ENCODE data around the gene GRK3.
"Not testable (repeated sequence)": the region's sequence is repeated elsewhere in the genome, so short reads cannot be mapped to it uniquely, and the experiment has no call there.

The GRK3 gene

DNA sequence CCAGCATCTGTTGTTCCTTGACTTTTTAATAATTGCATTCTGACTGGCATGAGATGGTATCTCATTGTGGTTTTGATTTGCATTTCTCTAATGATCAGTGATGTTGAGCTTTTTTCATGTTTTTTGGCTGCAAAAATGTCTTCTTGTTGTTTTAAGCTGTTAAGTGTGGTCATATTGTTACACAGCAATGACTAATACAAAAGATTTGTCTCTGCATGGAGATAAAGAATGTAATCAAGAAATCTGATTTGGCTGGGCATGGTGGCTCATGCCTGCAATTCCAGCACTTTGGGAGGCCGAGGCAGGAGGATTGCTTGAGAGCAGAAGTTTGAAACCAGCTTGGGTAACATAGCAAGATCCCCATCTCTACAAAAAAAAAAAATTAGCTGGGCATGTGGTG, 12.1 kb upstream of the GRK3 start:
- DNase-seq = not testable (repeated sequence)

DNA sequence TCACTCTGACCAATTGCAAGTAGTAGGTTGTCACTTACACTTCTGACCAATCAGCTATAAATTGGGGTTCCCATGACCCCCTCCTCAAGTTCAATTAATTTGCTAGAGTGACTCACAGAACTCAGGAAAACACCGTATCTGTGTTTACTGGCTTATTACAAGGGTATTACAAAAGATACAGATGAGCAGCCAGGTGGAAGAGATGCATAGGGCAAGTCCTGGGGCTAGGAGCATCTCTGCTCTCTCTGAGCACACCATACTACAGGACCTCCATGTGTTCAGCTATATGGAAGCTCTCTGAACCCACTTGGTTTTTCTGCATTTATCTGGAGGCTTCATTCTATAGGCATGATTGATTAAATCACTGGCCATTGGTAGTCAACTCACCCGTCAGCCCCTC, 11.3 kb upstream of the GRK3 start:
- no peak for DNase-seq

DNA sequence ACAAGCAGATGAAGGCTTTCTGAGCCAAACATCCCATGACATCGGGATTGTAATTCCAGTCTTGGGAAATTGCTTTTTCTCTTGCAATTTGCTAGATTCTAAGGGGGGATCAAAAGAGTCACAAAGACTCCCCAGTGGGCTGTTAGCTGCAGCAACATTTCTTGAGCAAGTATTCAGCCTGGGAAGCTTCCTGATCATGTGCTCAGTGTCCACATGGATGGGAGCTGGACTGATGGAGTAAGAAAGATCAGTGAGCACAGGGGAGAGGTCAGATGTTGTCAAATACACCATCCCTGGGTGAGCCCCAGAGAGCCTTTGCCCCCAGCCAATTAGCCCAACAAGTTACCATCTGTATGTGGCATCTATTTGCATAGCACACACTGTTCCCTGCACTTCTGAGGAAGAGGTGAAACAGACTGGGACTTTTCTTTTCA, 10.2 kb upstream of the GRK3 start:
- no peak for DNase-seq

DNA sequence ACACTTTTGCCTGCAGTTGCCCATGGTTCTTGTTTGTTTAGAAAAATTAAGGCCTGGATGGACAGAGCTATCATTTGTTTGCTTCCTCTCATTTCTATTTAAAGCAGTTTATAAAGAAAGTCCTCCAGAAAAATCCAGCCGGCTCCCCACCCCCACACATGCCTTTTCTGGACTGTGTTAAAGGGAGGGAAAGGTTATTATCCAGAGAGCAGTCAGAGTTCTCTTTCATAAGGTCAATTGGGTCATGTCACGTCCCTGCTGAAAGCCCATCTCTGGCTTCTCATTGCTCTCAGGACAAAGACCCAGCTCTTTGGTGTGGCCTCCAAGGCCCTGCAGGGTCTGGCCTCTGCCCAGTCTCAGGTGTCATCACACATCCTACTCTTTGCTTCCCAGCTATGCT, 9.8 kb upstream of the GRK3 start:
- no peak for DNase-seq

DNA sequence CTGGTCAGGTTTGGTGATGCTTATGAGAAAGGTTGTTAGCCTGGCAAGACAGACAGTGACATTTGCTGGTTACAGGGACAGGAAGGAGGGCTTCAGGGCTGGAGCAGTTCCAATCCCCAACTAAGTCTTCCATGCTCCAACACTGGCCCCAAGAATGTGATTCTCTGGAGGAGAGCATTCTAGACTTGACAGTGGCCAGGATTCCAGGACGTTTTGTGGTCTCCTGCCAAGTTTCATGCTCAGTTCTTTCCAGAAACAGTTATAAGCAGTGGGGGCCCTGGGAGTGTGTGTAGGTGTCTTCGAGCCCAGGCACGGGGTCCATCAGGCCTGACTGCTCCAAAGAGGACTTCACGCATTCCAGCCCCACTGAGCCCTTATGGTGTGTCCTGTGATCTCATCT, 8.9 kb upstream of the GRK3 start:
- DNase-seq = no peak

DNA sequence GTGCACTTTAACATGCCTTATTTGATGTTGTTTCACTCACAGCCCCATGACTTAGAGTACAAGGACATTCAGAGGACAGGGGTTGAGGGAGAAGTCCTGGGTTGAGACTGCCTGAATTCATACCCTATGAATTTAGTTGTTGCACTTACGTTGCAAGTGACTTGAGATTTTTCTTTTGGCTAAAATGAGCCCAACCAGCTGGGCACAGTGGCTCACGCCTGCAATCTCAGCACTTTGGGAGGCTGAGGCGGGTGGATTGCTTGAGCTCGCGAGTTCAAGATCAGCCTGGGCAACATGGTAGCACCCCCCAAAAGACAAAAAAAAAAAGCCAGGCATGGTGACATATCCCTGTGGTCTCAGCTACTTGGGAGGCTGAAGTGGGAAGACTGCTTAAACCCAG, 7.3 kb upstream of the GRK3 start:
- DNase-seq = no peak

DNA sequence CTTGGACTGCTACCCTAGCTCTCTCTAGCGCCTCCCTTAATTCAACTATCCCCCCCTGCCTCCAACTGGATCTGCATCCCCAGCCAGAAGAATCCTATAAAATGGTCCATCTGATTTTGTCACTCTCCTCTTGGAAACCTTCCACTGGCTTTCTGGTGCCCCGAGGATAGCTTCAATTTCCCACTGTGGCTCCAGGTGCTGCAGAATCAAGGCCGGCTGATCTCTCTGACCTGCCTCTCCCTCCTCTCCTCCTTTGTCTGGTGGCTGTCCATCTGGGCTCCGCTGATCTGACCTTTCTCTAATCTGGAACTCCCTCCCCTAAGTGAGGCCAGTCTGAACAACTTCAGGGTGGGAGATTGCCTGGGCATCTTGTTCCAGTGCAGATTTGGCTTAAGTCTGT, 6.1 kb upstream of the GRK3 start:
- peak in 1 of 2 experiments; percentile 8 for DNase-seq

DNA sequence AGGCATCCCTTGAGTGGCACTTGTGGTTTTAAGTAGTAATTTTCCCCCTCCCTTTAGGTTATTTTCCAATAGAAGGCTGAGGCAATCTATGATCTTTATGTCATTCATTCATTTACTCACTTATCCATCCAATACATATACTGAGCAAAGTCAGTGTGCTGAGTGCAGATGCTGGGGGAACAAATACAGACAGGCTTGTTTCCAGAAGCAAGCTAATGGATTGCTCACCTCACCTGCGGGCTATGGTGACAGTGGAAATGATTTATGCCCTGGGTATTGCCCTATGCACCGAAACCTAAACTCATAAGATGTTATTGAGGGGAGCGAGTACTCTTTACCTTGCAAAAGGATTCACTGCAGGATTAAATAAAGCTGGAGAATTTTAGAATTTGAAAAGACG, 4.6 kb upstream of the GRK3 start:
- DNase-seq = not testable (repeated sequence)

DNA sequence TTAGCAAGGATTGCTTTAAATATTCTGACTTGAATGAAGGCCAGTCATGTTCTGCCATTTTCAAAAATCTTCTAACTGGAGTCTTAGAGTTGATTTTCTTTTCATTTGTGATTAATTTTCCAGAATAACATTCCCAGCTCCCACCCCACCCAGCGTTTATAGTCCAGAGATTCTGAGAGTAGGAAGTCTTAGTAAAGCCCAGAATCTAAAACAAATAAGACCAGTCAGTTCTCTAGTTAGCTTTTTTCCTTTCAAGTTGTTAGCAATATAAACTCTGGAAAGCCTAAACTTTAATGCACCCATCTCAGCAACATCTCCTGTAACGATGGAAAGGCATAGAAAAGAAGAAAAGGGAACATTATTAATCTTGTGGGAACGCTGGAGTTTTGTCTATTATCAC, 3.3 kb upstream of the GRK3 start:
- DNase-seq = not testable (repeated sequence)

DNA sequence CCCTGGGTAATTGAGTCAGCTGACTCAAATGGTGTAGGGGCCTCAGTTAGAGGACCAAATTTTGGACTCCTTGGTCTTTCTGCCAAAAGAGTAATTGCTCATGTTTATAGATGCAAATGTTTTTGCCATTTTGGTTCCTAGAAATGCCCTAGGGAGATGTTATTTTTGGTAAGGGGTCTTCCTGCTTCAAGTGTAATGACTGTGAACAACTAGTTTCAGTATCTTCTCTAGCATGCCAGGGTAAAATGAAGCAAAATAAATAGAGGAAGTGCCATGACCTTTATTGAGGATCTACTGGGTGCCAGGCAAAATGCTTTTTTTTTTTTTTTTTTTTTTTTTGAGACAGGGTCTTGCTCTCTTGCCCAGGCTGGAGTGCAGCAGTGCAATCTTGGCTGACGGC, 2.5 kb upstream of the GRK3 start:
- DNase-seq = not testable (repeated sequence)

DNA sequence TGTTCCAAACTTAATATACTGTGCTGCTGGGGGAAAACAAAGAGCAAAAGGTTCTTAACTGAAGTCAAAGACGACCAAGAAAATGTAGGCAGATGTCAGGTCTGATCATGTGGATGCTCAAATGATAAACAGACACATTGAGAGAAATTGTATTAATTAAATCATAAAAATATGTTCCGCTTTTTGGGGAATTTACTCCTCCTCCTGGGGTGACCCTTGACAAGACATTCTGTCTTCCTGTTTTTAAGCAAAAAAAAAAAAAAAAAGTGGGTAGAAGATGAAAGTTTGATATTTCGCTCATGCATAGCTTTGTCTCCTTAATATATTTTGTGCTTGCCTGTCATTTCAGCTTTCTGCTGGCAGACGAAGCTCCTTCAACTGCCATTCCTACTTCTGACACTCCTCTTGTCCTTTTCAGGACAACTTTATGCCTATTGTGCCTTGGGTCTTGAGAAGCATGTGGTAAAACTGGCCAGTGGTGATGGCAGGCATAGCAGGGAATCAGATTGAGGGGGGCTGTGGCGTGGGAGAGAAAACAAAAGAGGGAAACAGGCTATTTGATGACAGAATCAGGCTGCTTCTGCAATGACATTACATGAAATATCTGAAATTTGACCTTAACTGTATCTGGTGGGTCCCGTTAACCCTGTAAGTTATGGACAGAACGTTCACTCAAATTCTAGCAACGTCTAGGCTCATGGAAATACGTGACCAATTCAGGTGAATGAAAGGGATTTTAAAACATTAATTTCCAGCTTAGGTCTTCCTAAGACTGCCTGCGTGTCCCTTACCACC, 1.3 kb upstream of the GRK3 start:
- not testable (repeated sequence) for DNase-seq

DNA sequence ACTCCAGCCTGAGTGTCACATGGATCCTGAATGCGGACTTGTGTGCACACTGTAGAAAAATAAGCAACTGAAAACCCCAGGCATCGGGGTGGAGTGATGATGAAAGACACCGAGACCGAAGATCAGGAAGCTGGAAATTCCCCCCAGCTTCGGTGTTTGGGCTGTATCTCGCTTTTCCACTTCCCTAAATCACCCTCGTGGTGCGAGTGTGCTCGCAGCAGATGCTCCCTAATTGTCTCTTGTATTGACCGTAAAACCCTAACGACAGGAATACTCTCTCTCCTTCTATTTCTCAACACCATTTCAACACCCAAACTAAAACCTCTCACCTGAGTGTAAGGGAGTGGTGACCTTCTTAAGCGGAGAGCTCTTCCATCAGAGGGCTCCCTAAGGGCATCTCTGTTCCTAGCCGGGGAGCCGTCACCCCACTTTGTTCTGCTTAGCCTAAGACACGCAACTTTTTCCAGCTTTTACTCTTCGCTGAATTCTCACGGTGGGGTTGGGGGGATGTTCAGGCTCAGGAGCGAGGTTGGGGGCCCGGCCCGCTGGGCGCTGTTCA, 635 bp upstream of the GRK3 start:
- no peak for DNase-seq

DNA sequence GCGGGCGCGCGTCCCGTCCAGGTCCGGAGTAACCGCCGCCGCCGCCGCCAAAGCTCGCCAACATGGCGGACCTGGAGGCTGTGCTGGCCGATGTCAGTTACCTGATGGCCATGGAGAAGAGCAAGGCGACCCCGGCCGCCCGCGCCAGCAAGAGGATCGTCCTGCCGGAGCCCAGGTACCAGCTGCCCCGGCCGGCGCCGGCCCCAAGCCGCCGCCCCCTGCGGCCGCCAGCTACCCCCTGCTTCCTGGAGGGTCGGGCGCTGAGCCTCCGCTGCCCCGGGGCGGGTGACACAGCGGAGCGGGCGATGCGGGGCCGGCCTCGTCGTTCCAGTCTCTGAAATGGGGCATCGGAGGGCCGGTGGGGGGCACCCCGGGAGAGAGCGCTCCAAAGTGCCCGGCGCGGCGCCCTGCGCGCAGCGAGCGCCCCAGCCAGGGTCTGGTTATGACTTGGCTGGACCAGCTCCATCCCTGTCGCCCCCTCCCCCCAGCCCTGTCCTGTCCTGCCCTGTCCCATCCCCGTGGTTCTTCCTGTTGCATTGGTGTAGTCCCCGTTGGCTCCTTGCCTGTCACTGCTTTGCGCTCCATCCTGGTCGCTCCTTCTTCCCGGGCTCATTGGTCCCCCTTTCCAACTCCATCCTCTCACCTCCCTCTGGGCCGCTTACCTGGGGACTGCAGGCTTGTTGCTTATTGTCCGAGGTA, 653 bp downstream of the GRK3 start:
- no peak for DNase-seq

DNA sequence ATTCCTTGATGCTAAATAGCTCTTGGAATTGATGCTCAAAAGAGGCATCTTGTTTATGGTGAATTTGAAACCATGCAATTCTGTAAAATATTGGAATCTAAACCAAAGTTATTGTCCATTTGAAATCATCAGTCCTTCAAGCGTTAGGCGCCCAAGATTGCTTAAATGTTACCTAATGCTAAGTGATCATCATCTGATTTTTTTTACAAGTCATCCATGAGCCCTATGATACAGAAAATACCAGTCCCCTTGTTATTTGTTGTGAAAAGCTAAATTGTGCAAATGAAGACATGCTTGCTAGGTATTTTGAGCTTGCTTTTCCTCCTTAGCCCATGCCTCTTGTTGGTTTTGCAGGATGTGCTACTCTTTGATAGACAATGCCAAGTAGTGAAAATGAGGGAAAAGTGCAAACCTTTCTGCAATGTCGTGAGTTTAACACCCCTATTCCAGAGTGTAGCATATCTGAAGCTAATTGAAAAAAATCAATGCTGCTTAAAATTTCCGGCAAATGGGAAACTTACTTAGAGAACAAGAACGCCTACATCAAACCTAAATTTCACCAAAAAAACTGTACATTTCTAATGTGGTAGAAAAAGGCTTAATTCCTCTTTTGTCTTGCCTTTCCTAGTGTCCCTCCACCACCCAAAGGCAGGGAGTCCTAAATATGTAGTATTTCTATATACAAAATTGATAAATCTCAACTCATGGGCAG, 1.9 kb downstream of the GRK3 start:
- DNase-seq = no peak

DNA sequence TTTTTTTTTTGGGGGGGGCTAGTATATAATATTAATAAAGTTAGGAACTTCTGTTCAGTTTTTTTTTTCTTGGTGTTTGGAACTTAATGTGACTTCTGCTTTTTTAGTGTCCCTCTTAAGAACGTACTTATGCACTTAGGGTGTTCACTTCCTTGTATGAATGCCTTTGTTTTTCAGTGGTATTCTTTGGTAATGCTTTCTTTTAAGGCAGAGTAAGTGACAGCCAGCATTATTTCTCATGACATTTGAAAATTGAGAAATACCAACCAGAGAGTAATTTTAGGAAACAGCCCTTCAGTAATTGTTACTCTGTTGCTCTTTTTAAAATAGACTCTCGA, 2.4 kb downstream of the GRK3 start:
- DNase-seq = no peak

DNA sequence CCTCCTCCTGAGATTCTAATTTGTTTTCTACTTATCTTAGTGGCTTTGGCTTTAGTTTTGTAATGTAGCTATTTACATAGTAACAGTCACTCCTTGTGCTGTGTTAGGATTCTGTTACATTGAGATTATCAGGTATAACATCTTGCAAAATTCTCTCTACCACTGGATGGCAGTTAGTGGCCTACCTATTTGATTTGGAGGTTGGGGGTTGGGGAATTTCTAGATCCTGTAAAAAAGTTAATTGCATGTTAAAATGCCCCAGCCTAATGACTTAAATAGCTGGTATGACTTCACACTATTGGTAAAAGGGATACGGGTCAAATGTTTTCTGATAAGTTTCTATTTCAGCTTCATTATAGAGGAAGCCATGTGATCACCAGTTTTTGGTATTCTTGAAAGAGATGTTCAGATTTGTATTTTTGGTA, 2.8 kb downstream of the GRK3 start:
- no peak for DNase-seq

DNA sequence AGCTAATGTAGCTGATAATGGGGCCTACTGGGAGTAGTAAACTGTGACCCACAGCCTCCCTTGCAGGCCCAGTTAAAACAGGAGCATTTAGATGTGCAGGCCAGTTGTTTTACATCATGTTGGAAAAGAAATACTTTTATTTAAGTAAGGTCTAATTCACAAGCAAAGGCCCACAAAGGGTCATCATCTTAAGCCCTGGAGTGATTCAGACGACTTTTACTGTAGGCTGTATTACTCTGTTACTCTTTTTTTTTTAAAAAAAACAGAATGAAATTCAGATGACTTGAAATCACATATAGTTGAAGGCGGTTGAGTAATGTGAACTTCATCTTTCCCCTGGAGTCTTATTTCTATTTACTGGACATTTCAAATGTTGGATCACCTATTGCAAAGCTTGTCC, 3.6 kb downstream of the GRK3 start:
- DNase-seq = not testable (repeated sequence)

DNA sequence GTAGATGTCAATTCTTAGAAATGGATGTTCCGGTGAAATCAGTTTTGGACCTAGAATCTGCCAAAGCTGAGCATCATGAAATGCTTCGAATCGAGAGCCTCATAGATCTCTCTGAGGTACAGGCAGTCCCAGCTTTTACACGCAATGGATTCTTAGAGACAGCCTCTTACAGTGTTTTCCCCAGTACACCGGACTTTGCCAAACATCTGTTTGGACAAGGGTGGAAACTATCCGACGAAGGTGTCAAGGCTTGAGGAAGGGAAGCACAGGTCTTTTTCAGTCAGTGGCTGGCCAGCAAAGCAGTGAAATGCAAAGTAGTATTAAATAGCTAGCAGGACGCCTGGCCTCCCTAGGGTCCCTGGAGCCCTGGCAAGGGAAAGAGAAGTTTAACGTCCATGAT, 4.9 kb downstream of the GRK3 start:
- no peak for DNase-seq

DNA sequence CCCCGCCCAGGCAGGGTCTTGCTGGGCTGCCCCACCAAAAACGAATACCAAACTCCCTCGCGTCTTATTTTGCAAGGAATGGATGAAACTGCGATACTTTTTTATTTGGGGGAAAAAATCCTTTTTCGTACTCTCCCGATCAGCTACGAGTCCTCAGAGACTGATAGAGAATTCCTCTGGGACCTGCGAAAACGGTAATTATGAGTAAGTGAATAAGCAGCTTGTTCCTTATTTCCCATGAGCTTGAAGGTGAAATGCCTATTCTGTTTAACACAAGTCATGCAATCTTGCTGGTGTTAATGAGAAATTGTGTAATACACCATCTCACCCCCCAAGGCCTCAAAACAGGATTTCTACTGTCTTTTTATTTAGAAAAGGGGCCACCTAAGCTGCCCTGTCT, 5.5 kb downstream of the GRK3 start:
- no peak for DNase-seq

DNA sequence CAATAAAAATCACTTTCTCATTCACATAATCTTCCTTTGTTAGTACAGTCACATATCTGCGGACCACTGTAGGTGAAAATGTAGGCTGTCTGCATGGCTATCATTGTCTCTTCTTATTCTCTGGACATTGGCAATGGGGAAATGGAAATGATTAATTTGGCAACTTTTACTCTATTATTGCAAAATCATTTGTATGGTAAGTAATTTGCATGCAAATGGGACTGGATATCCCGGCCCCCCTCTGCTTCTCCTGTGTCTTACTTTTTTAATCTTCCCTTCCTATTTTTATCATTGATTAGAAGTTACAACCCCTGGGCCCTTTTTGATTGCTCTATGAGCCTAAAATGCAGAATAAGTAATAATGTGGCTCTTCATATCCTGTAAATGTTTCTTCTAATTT, 6.0 kb downstream of the GRK3 start:
- no peak for DNase-seq

DNA sequence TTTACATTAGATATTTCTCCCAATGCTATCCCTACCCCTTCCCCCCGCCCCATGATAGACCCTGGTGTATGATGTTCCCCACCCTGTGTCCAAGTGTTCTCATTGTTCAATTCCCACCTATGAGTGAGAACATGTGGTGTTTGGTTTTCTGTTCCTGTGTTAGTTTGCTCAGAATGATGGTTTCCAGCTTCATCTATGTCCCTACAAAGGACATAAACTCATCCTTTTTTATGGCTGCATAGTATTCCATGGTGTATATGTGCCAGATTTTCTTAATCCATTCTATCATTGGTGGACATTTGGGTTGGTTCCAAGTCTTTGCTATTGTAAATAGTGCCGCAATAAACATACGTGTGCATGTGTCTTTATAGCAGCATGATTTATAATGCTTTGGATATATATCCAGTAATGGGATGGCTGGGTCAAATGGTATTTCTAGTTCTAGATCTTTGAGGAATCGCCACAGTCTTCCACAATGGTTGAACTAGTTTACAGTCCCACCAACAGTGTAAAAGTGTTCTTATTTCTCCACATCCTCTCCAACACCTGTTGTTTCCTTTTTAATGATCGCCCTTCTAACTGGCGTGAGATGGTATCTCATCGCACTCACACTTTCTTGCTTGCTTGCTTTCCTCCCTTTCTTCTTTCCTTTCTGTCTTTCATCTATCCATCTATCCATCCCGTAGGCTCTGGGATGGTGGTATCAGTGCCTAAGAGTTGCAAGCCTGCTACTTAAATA, 7.7 kb downstream of the GRK3 start:
- DNase-seq = not testable (repeated sequence)

DNA sequence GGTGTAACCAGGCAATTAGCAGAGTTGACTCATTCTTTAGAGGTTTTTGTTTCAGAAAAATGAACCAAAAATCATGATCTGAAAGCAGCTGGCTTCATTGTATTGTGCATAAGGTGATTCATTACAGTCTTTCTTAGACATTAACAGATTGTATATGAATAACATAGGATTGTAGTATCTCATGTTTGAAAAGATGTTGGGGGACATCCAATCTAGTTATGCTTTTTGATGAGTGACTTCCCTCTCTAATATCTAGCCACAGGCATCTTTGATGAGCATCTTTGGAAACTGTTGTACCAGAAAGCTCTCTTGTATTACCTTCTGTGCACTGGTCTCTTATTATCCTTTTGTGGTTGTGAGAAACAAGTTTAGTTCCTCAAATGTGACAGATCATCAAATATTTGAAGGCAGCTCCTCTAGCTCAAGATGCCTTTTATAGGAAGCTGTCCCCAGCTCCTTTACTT, 8.3 kb downstream of the GRK3 start:
- no peak for DNase-seq

DNA sequence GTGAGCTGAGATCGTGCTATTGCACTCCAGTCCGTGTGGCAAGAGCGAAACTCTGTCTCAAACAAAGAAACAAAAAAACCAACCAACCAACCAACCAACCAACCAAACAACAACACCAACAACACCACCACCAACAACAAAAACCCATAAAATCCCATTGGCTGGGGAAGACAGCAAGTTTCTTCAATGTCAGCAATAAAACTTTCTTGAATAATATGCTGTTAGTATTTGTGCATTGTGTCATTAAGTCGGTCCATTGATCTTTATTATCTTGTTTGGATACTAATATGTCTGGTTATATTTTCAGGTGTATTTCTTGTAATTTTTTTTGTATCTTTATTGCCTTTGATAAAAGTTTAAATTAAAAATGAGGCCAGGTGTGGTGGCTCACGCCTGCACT, 9.4 kb downstream of the GRK3 start:
- DNase-seq = no peak
